GM12892 (cell line): ENCODE results near the gene DCUN1D2.

ENCODE experiments used
- POLR2A ChIP-seq: IDR thresholded peaks from 2 replicates; pipeline ENCODE4 v1.6.1; 2011; ENCODE audit warnings: low read depth, low read length, control low read depth
- TAF1 ChIP-seq: IDR thresholded peaks from 2 replicates; pipeline ENCODE4 v1.6.1; 2011; ENCODE audit warnings: low read depth, mild to moderate bottlenecking, control low read depth, low read length, borderline replicate concordance

DNA sequence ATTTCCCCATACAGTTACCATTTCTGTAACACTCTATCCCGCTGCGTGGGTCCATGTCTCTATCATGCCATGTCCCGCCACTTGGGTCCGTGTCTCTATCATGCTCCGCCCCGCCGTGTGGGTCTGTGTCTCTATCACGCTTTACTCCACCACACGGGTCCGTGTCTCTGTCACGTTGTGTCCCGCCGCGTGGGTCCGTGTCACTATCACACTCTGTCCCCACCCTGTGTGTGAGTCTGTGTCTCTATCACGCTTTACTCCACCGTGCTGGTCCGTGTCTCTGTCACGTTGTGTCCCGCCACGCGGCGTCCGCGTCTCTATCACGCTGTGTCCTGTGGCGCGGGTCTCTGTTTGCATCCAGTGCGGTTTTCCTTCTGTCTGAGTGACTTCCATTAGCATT, 48.9 kb downstream of the DCUN1D2 start:
- TF ChIP-seq POLR2A (no peak), TAF1 (no peak)
